Measurements from ENCODE around the gene SHLD2.
"Not testable (repeated sequence)": the region's sequence is repeated elsewhere in the genome, so short reads cannot be mapped to it uniquely, and the experiment has no call there.

DNA sequence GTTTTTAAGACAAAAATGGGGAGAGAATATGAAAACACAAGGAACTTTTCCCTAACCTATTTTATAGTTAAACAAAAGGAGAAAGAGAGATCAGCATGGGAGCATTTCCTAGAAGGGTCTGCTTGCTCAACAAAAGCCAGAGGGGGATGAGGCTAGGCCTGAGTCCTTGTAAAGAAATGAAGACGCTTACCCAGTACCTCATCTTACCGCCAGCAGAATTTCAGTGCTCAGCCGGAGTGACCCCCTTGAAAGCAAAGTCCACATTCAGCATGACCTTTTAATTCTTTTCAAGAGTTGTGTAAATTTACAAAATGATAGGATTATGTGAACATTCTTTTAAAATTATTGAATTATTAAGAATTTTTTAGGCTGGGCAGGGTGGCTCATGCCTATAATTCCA, 82.6 kb downstream of the SHLD2 start:
- TF ChIP-seq, protein P1, sequence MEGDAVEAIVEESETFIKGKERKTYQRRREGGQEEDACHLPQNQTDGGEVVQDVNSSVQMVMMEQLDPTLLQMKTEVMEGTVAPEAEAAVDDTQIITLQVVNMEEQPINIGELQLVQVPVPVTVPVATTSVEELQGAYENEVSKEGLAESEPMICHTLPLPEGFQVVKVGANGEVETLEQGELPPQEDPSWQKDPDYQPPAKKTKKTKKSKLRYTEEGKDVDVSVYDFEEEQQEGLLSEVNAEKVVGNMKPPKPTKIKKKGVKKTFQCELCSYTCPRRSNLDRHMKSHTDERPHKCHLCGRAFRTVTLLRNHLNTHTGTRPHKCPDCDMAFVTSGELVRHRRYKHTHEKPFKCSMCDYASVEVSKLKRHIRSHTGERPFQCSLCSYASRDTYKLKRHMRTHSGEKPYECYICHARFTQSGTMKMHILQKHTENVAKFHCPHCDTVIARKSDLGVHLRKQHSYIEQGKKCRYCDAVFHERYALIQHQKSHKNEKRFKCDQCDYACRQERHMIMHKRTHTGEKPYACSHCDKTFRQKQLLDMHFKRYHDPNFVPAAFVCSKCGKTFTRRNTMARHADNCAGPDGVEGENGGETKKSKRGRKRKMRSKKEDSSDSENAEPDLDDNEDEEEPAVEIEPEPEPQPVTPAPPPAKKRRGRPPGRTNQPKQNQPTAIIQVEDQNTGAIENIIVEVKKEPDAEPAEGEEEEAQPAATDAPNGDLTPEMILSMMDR (IDR thresholded peaks at IDR 0.05 in 4 of 5, conservative IDR thresholded peaks at IDR 0.05 in 1 of 5), result not testable (repeated sequence)
- not testable (repeated sequence) for TF ChIP-seq POLR2A (IDR thresholded peaks at IDR 0.05)

Data from gastrocnemius medialis (tissue), 4 donors.